Esophagus muscularis mucosa (tissue), 4 donors: ENCODE measurements around the gene ASAP2.

Experiments
- CTCF ChIP-seq, 3 experiments: fragments of 200-600 bp in 2 of 3; fragments of 450-650 bp in 1 of 3; sonication (generic) in 2 of 3; IDR thresholded peaks; one replicate each; pipeline ENCODE4 v1.5.1; 2017 to 2019; ENCODE audit warnings: antibody characterized with exemption in 3 of 3, mild to moderate bottlenecking in 2 of 3, moderate library complexity in 1 of 3
- EP300 ChIP-seq: sonication (generic); formaldehyde crosslinking; IDR thresholded peaks from one replicate; pipeline ENCODE4 v1.6.1; 2017; ENCODE audit warnings: antibody characterized with exemption
- POLR2A ChIP-seq: fragments of 450-650 bp; IDR thresholded peaks from one replicate; pipeline ENCODE4 v1.6.1; 2017; ENCODE audit warnings: antibody characterized with exemption, moderate library complexity, mild to moderate bottlenecking, low read depth
- POLR2AphosphoS5 ChIP-seq, 2 donors: sonication (generic); formaldehyde crosslinking; IDR thresholded peaks; one replicate each; pipeline ENCODE4 v1.6.1; 2017; ENCODE audit warnings: antibody characterized with exemption in 2 of 2

GRCh38 chr2:9200633-9201015, 6.0 kb upstream of the ASAP2 start:
- no peak for TF ChIP-seq CTCF (IDR thresholded peaks at IDR 0.05)
- no peak for TF ChIP-seq POLR2A
- TF ChIP-seq EP300, result no peak
- TF ChIP-seq POLR2AphosphoS5 (IDR thresholded peaks at IDR 0.05), result no peak
